Measurements from ENCODE around the gene NPLOC4.

The NPLOC4 gene

GRCh38 chr17:81550830-81551457 lies 86.0 kb downstream of the NPLOC4 start:
- no peak for TF ChIP-seq CTCF (IDR thresholded peaks at IDR 0.05; ENCODE audit: borderline replicate concordance, control extremely low read depth, extremely low read depth, insufficient read depth, missing control alignments)

DNA sequence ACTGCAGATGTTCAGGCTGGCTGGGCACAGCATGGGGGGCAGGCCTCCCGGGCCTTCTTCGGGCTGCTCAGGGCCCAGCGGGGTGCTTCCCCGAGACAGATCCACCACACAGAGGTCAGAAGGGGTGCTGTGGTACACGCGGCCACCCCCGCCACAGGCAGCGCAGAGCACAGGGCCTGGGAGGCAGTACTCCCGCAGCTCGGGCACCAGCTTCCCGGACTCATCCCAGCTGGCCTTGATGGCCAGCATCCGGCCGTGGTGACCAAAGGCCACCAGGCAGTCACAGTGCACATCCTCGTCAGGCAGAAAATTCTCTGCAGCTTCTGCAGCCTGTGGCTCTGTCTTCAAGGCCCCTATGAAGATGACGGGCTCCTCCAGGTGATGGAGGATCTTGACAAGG lies 86.6 kb downstream of the NPLOC4 start:
- no peak for DNase-seq (ENCODE audit: low spot score)
- TF ChIP-seq CTCF (IDR thresholded peaks at IDR 0.05; ENCODE audit: borderline replicate concordance, control extremely low read depth, extremely low read depth, insufficient read depth, missing control alignments), result no peak
- in situ Hi-C loops (cut with MboI; ENCODE audit: low sequenced_read_pairs, unreplicated experiment), result no loop called here

More at GRCh38 chr17:81550830-81551457, 86.0 kb downstream of the NPLOC4 start:
- in situ Hi-C loops (cut with MboI; ENCODE audit: low sequenced_read_pairs, unreplicated experiment), result no loop called here
- DNase-seq (ENCODE audit: low spot score), result no peak

GRCh38 chr17:81549826-81550225 lies 87.1 kb downstream of the NPLOC4 start:
- in situ Hi-C loops (cut with MboI; ENCODE audit: low sequenced_read_pairs, unreplicated experiment), result no loop called here
- no peak for DNase-seq (ENCODE audit: low spot score)
- TF ChIP-seq CTCF (IDR thresholded peaks at IDR 0.05; ENCODE audit: borderline replicate concordance, control extremely low read depth, extremely low read depth, insufficient read depth, missing control alignments), result no peak

DNA sequence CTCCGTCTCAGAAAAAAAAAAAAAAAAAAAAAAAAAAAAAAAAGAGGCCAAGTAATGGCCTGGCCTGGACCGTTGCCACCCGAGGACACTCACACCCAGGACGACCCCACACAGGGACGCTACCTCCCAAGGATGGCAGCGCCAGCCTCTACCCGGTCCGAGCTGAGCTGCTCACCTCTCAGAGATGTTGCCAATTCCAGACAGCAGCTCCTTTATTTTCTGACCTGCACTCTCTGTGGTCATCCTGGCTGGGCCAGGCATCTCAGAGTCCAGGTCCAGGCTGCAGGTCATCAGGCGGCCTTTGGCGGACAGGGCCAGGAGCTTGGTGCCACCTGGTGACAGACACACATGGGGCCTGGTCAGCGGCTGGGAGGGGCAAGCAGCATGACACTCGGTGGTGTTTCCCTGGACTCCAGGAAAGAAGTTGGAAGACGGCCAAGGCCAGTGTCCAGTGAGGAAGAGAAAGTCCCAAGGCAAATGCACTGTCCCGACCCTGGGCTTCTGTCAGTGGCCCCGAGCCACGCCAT lies 87.8 kb downstream of the NPLOC4 start:
- TF ChIP-seq CTCF (IDR thresholded peaks at IDR 0.05; ENCODE audit: borderline replicate concordance, control extremely low read depth, extremely low read depth, insufficient read depth, missing control alignments), result no peak
- in situ Hi-C loops (cut with MboI; ENCODE audit: low sequenced_read_pairs, unreplicated experiment), result no loop called here
- DNase-seq (ENCODE audit: low spot score), result no peak

- no peak for TF ChIP-seq CTCF (IDR thresholded peaks at IDR 0.05; ENCODE audit: borderline replicate concordance, control extremely low read depth, extremely low read depth, insufficient read depth, missing control alignments)
- no peak for DNase-seq (ENCODE audit: low spot score)
- in situ Hi-C loops (cut with MboI; ENCODE audit: low sequenced_read_pairs, unreplicated experiment), result no loop called here
These were observed 89.3 kb downstream of the NPLOC4 start for GRCh38 chr17:81547614-81547982.

DNA sequence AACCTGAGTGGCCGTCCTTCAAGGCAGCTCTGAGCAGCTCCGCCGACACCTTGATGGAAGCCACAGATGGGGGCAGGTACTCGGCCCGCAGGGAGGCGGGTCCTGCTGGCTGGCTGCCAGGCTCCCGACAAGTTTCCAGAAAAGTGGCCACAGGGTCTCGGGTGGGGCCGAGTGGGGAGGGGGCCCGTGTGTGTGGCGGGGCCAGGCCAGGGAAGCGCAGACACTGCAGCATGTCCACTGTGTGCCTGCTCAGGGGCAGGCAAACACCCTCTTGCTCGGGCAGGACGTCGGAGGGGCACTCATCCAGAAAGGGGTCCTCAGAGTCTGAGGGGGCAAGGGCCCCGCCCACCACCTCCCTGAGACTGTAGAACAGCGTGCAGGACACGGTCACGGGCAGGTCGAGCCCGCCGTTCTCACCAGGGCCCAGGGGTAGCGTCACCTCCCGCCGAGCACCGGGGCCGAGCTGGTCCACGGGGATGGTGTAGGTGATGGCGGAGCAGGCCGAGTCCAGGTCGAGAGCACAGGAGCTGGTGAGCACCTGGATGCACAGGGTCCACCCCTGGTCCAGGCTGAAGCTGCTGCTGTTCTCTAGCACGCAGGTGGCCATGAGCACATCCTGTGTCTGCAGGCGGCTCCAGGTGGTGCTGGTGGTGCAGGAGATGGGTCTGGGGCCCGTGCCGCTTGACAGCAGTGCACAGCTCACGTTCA lies 89.9 kb downstream of the NPLOC4 start:
- in situ Hi-C loops (cut with MboI; ENCODE audit: low sequenced_read_pairs, unreplicated experiment), result no loop called here
- no peak for TF ChIP-seq CTCF (IDR thresholded peaks at IDR 0.05; ENCODE audit: borderline replicate concordance, control extremely low read depth, extremely low read depth, insufficient read depth, missing control alignments)
- DNase-seq (ENCODE audit: low spot score), result no peak
